Astrocyte (in vitro differentiated cells and primary cell): ENCODE results near the gene BLACAT1. TPM values are rescaled to one million over a fixed set of nuclear protein-coding genes. Genes with fewer than 3 reads are reported as not detected.

Source experiments
- DNase-seq: peaks from one replicate; pipeline ENCODE4 v3.0.0-alpha.2; 2010; ENCODE audit warnings: low read depth
- FAIRE-seq: peaks from 2 replicates; lab custom pipeline; 2011; peaks lifted over from hg19 to GRCh38; lab: Jason Lieb, UNC
- H2AFZ ChIP-seq: 2 replicates; pipeline ENCODE4 v1.6.0; 2012; ENCODE audit warnings: low read depth, low read length, inconsistent platforms
- H3K27ac ChIP-seq: 2 replicates; pipeline ENCODE4 v1.5.1; 2011; ENCODE audit warnings: low read depth, low read length, inconsistent platforms
- H3K27me3 ChIP-seq: 2 replicates; pipeline ENCODE4 v1.6.0; 2011; ENCODE audit warnings: low read length, inconsistent platforms; ENCODE audit not compliant: insufficient read depth
- H3K36me3 ChIP-seq: 2 replicates; pipeline ENCODE4 v1.5.1; 2011; ENCODE audit warnings: low read length, inconsistent platforms; ENCODE audit not compliant: insufficient read depth
- H3K4me1 ChIP-seq: 2 replicates; pipeline ENCODE4 v1.5.1; 2011; ENCODE audit warnings: low read length, inconsistent platforms; ENCODE audit not compliant: insufficient read depth
- H3K4me2 ChIP-seq: 2 replicates; pipeline ENCODE4 v1.6.0; 2012; ENCODE audit warnings: low read length, inconsistent platforms
- H3K4me3 ChIP-seq: 2 replicates; pipeline ENCODE4 v1.5.1; 2011; ENCODE audit warnings: low read depth, mild to moderate bottlenecking, low read length, inconsistent platforms; ENCODE audit not compliant: insufficient read depth
- H3K79me2 ChIP-seq: 2 replicates; pipeline ENCODE4 v1.6.0; 2012; ENCODE audit warnings: mild to moderate bottlenecking, low read length, inconsistent platforms; ENCODE audit not compliant: insufficient read depth
- H3K9ac ChIP-seq: 2 replicates; pipeline ENCODE4 v1.6.0; 2012; ENCODE audit warnings: mild to moderate bottlenecking, low read length, inconsistent platforms
- H3K9me3 ChIP-seq: 2 replicates; pipeline ENCODE4 v1.5.1; 2012; ENCODE audit warnings: low read depth, mild to moderate bottlenecking, low read length, inconsistent platforms; ENCODE audit not compliant: insufficient read depth
- H4K20me1 ChIP-seq: 2 replicates; pipeline ENCODE4 v1.6.0; 2012; ENCODE audit warnings: low read length, inconsistent platforms; ENCODE audit not compliant: insufficient read depth
- H3K27ac Mint-ChIP-seq: one replicate; pipeline ENCODE4 v1.8.0; 2021; ENCODE audit warnings: mild to moderate bottlenecking, mixed read lengths; ENCODE audit not compliant: unreplicated experiment
- H3K27me3 Mint-ChIP-seq: one replicate; pipeline ENCODE4 v1.8.0; 2021; ENCODE audit warnings: low read depth, mixed read lengths; ENCODE audit not compliant: unreplicated experiment
- H3K36me3 Mint-ChIP-seq: one replicate; pipeline ENCODE4 v1.8.0; 2021; ENCODE audit warnings: low read depth, mixed read lengths; ENCODE audit not compliant: unreplicated experiment
- H3K4me1 Mint-ChIP-seq: one replicate; pipeline ENCODE4 v1.8.0; 2021; ENCODE audit warnings: low read depth, mixed read lengths; ENCODE audit not compliant: unreplicated experiment
- H3K4me3 Mint-ChIP-seq: one replicate; pipeline ENCODE4 v1.8.0; 2021; ENCODE audit warnings: mild to moderate bottlenecking, moderate library complexity, mixed read lengths; ENCODE audit not compliant: unreplicated experiment
- H3K9me3 Mint-ChIP-seq: one replicate; pipeline ENCODE4 v1.8.0; 2021; ENCODE audit warnings: mild to moderate bottlenecking, mixed read lengths; ENCODE audit not compliant: unreplicated experiment
- EZH2 ChIP-seq: IDR thresholded peaks from 2 replicates; pipeline ENCODE4 v1.6.1; 2012; ENCODE audit warnings: mild to moderate bottlenecking, low read length, inconsistent platforms; ENCODE audit not compliant: insufficient read depth
- total RNA-seq: library from RNA; stranded (reverse); gene quantifications from 2 replicates; pipeline ENCODE4 v1.2.1, GENCODE V29; 2021
- TF ChIP-seq, protein P1 (sequence below): IDR thresholded peaks from 2 replicates; pipeline ENCODE4 v1.5.1; 2011; ENCODE audit warnings: low read depth, mild to moderate bottlenecking, inconsistent platforms, low read length, moderate library complexity; ENCODE audit not compliant: insufficient read depth

BLACAT1 gene
- total RNA-seq, 1 donor from 2014 or later = 2.2 TPM

DNA sequence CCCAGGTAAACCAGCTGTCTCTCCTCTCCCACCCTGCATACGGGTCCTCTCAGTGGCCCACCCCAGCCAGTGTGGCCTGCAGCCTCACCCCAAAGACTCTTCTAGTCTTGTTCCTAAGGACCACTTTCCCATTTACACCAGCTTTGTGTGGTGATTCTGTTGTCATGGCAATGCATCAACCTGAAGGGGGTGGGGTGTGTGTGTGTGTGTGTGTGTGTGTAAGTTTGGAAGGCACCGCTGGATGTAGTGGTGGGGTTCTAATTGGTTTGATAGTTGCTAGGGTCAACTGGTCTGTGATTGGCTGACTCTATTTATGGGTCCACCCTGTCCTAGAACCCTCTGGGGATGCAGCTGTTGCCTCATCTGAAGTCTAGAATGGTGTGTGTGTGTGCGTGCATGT, 43.9 kb upstream of the BLACAT1 start:
- Mint-ChIP-seq H3K27me3 (peaks cover 39% of the 10 kb centered on the region), H3K4me3 (no peak overlapping the region), H3K9me3 (no peaks in the 10 kb centered on the region), H3K36me3 (no peaks in the 10 kb centered on the region), H3K27ac (no peak overlapping the region), H3K4me1 (peaks cover 9% of the 10 kb centered on the region)
- TF ChIP-seq, protein P1, sequence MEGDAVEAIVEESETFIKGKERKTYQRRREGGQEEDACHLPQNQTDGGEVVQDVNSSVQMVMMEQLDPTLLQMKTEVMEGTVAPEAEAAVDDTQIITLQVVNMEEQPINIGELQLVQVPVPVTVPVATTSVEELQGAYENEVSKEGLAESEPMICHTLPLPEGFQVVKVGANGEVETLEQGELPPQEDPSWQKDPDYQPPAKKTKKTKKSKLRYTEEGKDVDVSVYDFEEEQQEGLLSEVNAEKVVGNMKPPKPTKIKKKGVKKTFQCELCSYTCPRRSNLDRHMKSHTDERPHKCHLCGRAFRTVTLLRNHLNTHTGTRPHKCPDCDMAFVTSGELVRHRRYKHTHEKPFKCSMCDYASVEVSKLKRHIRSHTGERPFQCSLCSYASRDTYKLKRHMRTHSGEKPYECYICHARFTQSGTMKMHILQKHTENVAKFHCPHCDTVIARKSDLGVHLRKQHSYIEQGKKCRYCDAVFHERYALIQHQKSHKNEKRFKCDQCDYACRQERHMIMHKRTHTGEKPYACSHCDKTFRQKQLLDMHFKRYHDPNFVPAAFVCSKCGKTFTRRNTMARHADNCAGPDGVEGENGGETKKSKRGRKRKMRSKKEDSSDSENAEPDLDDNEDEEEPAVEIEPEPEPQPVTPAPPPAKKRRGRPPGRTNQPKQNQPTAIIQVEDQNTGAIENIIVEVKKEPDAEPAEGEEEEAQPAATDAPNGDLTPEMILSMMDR = no peak
- no peak for TF ChIP-seq EZH2
- H2AFZ ChIP-seq = no peak overlapping the region
- peaks cover 3% of the 10 kb centered on the region for H3K4me1 ChIP-seq
- no peak for FAIRE-seq
- H3K4me3 ChIP-seq = no peak overlapping the region
- H3K4me2 ChIP-seq = no peak overlapping the region
- H4K20me1 ChIP-seq = no peaks in the 10 kb centered on the region
- no peak for DNase-seq
- peaks cover 39% of the 10 kb centered on the region for H3K27me3 ChIP-seq
- no peaks in the 10 kb centered on the region for H3K36me3 ChIP-seq
- H3K79me2 ChIP-seq = no peaks in the 10 kb centered on the region
- no peak overlapping the region for H3K27ac ChIP-seq
- H3K9ac ChIP-seq = no peak overlapping the region
- peaks cover 2% of the 10 kb centered on the region for H3K9me3 ChIP-seq

DNA sequence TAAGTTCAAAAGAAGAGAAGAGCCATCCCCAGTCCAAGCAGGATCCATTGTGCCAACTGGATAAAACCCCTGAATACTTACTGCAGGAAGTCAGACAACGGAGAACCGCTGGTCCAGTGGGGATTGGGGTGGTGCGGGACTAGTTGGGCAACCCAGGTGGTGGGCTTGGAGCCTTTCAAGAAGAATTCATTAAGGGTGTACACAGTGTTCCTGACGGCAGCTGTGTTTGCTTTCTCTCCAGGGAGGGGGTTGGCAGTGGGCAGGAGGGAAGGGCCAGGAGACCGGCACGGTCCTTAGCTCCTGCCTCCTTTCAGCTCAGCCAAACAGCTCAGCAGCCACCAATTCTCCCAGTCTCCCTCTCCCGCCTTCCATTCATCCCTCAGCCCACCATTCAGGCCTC, 41.5 kb upstream of the BLACAT1 start:
- no peak for FAIRE-seq
- H3K9me3 ChIP-seq = no peaks in the 10 kb centered on the region

DNA sequence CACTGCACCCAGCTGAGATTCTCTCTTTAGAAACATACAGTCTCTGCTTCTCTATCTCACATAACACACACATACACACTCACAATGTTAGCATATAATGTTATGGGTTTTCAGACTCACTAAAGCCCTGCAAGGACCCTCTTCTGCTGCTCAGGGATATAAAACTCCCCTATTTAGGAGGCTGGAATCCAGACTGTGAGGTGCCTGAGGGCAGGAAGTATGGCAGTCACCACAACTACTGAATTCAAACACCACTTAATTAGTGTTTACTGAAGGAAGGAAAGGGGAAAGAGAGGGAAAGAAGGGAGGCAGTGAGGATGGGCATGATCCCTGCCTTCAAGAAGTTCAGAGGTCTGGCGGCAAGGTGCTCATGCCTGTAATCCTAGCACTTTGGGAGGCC, 40.8 kb upstream of the BLACAT1 start:
- Histone ChIP-seq H3K9me3 (no peaks in the 10 kb centered on the region), H3K4me3 (no peak overlapping the region), H3K27ac (no peak overlapping the region), H2AFZ (no peak overlapping the region), H4K20me1 (no peaks in the 10 kb centered on the region), H3K36me3 (no peaks in the 10 kb centered on the region), H3K4me2 (no peak overlapping the region), H3K4me1 (peaks cover 15% of the 10 kb centered on the region), H3K79me2 (no peaks in the 10 kb centered on the region), H3K27me3 (peaks cover 34% of the 10 kb centered on the region), H3K9ac (no peak overlapping the region)
- H3K27ac Mint-ChIP-seq = no peak overlapping the region
- TF ChIP-seq, protein P1 = no peak
- no peak for TF ChIP-seq EZH2
- H3K4me1 Mint-ChIP-seq = peaks cover 26% of the 10 kb centered on the region
- no peak overlapping the region for H3K4me3 Mint-ChIP-seq
- H3K36me3 Mint-ChIP-seq = no peaks in the 10 kb centered on the region
- FAIRE-seq (no peak), DNase-seq (no peak)
- no peaks in the 10 kb centered on the region for H3K9me3 Mint-ChIP-seq
- H3K27me3 Mint-ChIP-seq = peaks cover 32% of the 10 kb centered on the region

More for the DNA sequence above, 41.5 kb upstream of the BLACAT1 start:
- no peaks in the 10 kb centered on the region for H3K79me2 ChIP-seq
- H3K36me3 ChIP-seq = no peaks in the 10 kb centered on the region
- H3K4me1 Mint-ChIP-seq = peaks cover 20% of the 10 kb centered on the region
- no peak overlapping the region for H3K4me3 Mint-ChIP-seq
- no peak for DNase-seq
- no peak overlapping the region for H3K27ac Mint-ChIP-seq
- H2AFZ ChIP-seq = no peak overlapping the region
- no peaks in the 10 kb centered on the region for H3K36me3 Mint-ChIP-seq
- H3K4me3 ChIP-seq = no peak overlapping the region
- H3K9ac ChIP-seq = no peak overlapping the region
- H3K27ac ChIP-seq = no peak overlapping the region
- peaks cover 15% of the 10 kb centered on the region for H3K4me1 ChIP-seq
- peaks cover 34% of the 10 kb centered on the region for H3K27me3 Mint-ChIP-seq
- TF ChIP-seq, protein P1 = no peak
- no peak for TF ChIP-seq EZH2
- no peaks in the 10 kb centered on the region for H4K20me1 ChIP-seq
- H3K9me3 Mint-ChIP-seq = no peaks in the 10 kb centered on the region
- H3K27me3 ChIP-seq = peaks cover 32% of the 10 kb centered on the region
- no peak overlapping the region for H3K4me2 ChIP-seq
